GM23338 (cell line): Measurements from ENCODE around the gene OSBPL6. TPM values are rescaled to one million over a fixed set of nuclear protein-coding genes. Genes with fewer than 3 reads are reported as not detected.

ENCODE experiments used
- ATAC-seq: fragments of 200-7000 bp; cut with Tn5 transposase; 3 replicates; pipeline ENCODE4 v1.9.1; 2020
- DNase-seq: peaks from one replicate; pipeline ENCODE4 v3.0.0-alpha.2; 2015; ENCODE audit warnings: low spot score
- H2AFZ ChIP-seq: fragments of 200-600 bp; sonication (generic); 2 replicates; pipeline ENCODE4 v1.8.0; 2016; ENCODE audit warnings: antibody characterized with exemption, mild to moderate bottlenecking, moderate library complexity
- H3F3A ChIP-seq: fragments of 200-600 bp; sonication (generic); replicated peaks from 2 replicates; pipeline ENCODE4 v1.8.0; 2017; ENCODE audit warnings: antibody characterized with exemption, mixed run types, low read depth
- H3K27ac ChIP-seq: fragments of 200-600 bp; sonication (generic); 2 replicates; pipeline ENCODE4 v1.6.1; 2016; ENCODE audit warnings: low read depth
- H3K27me3 ChIP-seq: fragments of 200-600 bp; sonication (generic); 2 replicates; pipeline ENCODE4 v1.8.0; 2016; ENCODE audit warnings: mild to moderate bottlenecking, mixed run types, moderate library complexity; ENCODE audit not compliant: insufficient read depth
- H3K36me3 ChIP-seq: fragments of 200-600 bp; sonication (generic); 2 replicates; pipeline ENCODE4 v1.8.0; 2016; ENCODE audit warnings: mild to moderate bottlenecking; ENCODE audit not compliant: insufficient read depth
- H3K4me1 ChIP-seq: fragments of 200-600 bp; sonication (generic); 2 replicates; pipeline ENCODE4 v1.8.0; 2016; ENCODE audit warnings: mild to moderate bottlenecking, moderate library complexity; ENCODE audit not compliant: insufficient read depth
- H3K4me2 ChIP-seq: fragments of 200-600 bp; sonication (generic); 2 replicates; pipeline ENCODE4 v1.7.1; 2017; ENCODE audit warnings: mixed run types
- H3K4me3 ChIP-seq: fragments of 200-600 bp; sonication (generic); 2 replicates; pipeline ENCODE4 v1.6.1; 2016; ENCODE audit warnings: mixed run types
- H3K79me2 ChIP-seq: fragments of 200-600 bp; sonication (generic); replicated peaks from 2 replicates; pipeline ENCODE4 v1.8.0; 2017; ENCODE audit warnings: mild to moderate bottlenecking; ENCODE audit not compliant: insufficient read depth
- H3K9me2 ChIP-seq: fragments of 200-600 bp; sonication (generic); 2 replicates; pipeline ENCODE4 v1.8.0; 2017; ENCODE audit not compliant: insufficient read depth
- H4K20me1 ChIP-seq: fragments of 200-600 bp; sonication (generic); replicated peaks from 2 replicates; pipeline ENCODE4 v1.8.0; 2017; ENCODE audit warnings: mild to moderate bottlenecking; ENCODE audit not compliant: insufficient read depth
- H3K27ac Mint-ChIP-seq: 2 replicates; pipeline ENCODE4 v1.8.0; 2020; ENCODE audit warnings: inconsistent platforms, mild to moderate bottlenecking, moderate library complexity, mixed read lengths
- H3K27me3 Mint-ChIP-seq: 3 replicates; pipeline ENCODE4 v1.8.0; 2022; ENCODE audit warnings: low read depth, mild to moderate bottlenecking, moderate library complexity, mixed read lengths, inconsistent platforms; ENCODE audit not compliant: insufficient read depth, poor library complexity
- H3K36me3 Mint-ChIP-seq: 3 replicates; pipeline ENCODE4 v1.8.0; 2021; ENCODE audit warnings: low read depth, mild to moderate bottlenecking, inconsistent platforms, moderate library complexity, mixed read lengths
- H3K4me1 Mint-ChIP-seq: 3 replicates; pipeline ENCODE4 v1.8.0; 2020; ENCODE audit warnings: mild to moderate bottlenecking, inconsistent platforms, mixed read lengths
- H3K4me3 Mint-ChIP-seq: 3 replicates; pipeline ENCODE4 v1.8.0; 2021; ENCODE audit warnings: moderate library complexity, mild to moderate bottlenecking, inconsistent platforms, mixed read lengths
- H3K9me3 Mint-ChIP-seq: 3 replicates; pipeline ENCODE4 v1.8.0; 2020; ENCODE audit warnings: moderate library complexity, mild to moderate bottlenecking, inconsistent platforms, mixed read lengths
- CREB1 ChIP-seq: fragments of 250-450 bp; sonication (Bioruptor Pico); IDR thresholded peaks from 2 replicates; pipeline ENCODE4 v1.5.0; 2020; ENCODE audit warnings: low read depth, mild to moderate bottlenecking, moderate library complexity
- CTCF ChIP-seq, 2 experiments: fragments of 200-600 bp in 1 of 2; sonication (generic) in 1 of 2; conservative IDR thresholded peaks; 2 replicates each; pipeline versions ENCODE4 v1.5.1 to v1.6.1; 2016 to 2017; ENCODE audit warnings: antibody characterized with exemption in 2 of 2, low read depth in 2 of 2, mild to moderate bottlenecking in 2 of 2, moderate library complexity in 1 of 2
- EZH2 ChIP-seq: fragments of 200-600 bp; sonication (generic); IDR thresholded peaks from one replicate; pipeline ENCODE4 v1.8.0; 2017; ENCODE audit warnings: antibody characterized with exemption, mild to moderate bottlenecking, low read depth; ENCODE audit not compliant: unreplicated experiment
- EZH2phosphoT487 ChIP-seq: fragments of 200-600 bp; sonication (generic); IDR thresholded peaks from one replicate; pipeline ENCODE4 v1.8.1; 2018; ENCODE audit warnings: antibody characterized with exemption; ENCODE audit not compliant: unreplicated experiment
- JUNB ChIP-seq: IDR thresholded peaks from one replicate; pipeline ENCODE4 v1.6.1; 2016; ENCODE audit warnings: antibody characterized with exemption; ENCODE audit not compliant: unreplicated experiment
- NANOG ChIP-seq: IDR thresholded peaks from 2 replicates; pipeline ENCODE4 v1.6.1; 2016; ENCODE audit warnings: antibody characterized with exemption, borderline replicate concordance
- POLR2AphosphoS5 ChIP-seq: IDR thresholded peaks from 2 replicates; pipeline ENCODE4 v1.6.1; 2016; ENCODE audit warnings: antibody characterized with exemption, low read depth
- STAT1 ChIP-seq: IDR thresholded peaks from one replicate; pipeline ENCODE4 v1.6.1; 2016; ENCODE audit warnings: antibody characterized with exemption; ENCODE audit not compliant: unreplicated experiment
- ZNF114 ChIP-seq: fragments of 250-450 bp; sonication (Bioruptor Pico); IDR thresholded peaks from 2 replicates; pipeline ENCODE4 v1.5.0; 2020; ENCODE audit warnings: mild to moderate bottlenecking, moderate library complexity
- ZNF331 ChIP-seq: fragments of 250-450 bp; sonication (Bioruptor Pico); IDR thresholded peaks from 2 replicates; pipeline ENCODE4 v1.5.0; 2020; ENCODE audit warnings: low read depth, mild to moderate bottlenecking, moderate library complexity
- polyA plus RNA-seq: library from polyadenylated mRNA; unstranded; fragments of >200 nt; fragmentation: Nextera tagmentation; extraction: Ambion mirVana; gene quantifications from 2 replicates; pipeline ENCODE4 v1.2.1, GENCODE V29; 2016
- total RNA-seq: library from RNA; depleted of rRNA; stranded (reverse); fragments of >200 nt; shearing (Covaris generic); gene quantifications from 2 replicates; pipeline ENCODE4 v1.2.3, GENCODE V29; 2014

Gene OSBPL6
- total and polyA plus RNA-seq, 2 experiments from 2014 or later, result 6.0 to 8.5 TPM

GRCh38 chr2:178263159-178263860, 69.0 kb downstream of the OSBPL6 start:
- no peak for TF ChIP-seq ZNF331 (CRISPR knock-in tag)
- no peak for TF ChIP-seq JUNB
- Histone ChIP-seq H3K27ac (no peak overlapping the region), H3K4me2 (no peak overlapping the region), H2AFZ (no peak overlapping the region), H3K9me2 (no peaks in the 10 kb centered on the region), H3F3A (no peaks in the 10 kb centered on the region; the same call in 1 of the 2 replicates), H4K20me1 (no peaks in the 10 kb centered on the region), H3K36me3 (no peaks in the 10 kb centered on the region), H3K4me3 (no peak overlapping the region), H3K4me1 (no peaks in the 10 kb centered on the region), H3K79me2 (no peaks in the 10 kb centered on the region), H3K27me3 (no peaks in the 10 kb centered on the region)
- Mint-ChIP-seq H3K4me3 (no peak overlapping the region), H3K4me1 (0 out of 3 replicates have a peak, but pooled peaks cover 2% of the 10 kb centered on the region), H3K27ac (no peak overlapping the region), H3K9me3 (no peaks in the 10 kb centered on the region), H3K27me3 (no peaks in the 10 kb centered on the region), H3K36me3 (no peaks in the 10 kb centered on the region)
- ATAC-seq, result no peak
- DNase-seq, result no peak

GRCh38 chr2:178264211-178264610, 69.9 kb downstream of the OSBPL6 start:
- no peaks in the 10 kb centered on the region for H3K36me3 Mint-ChIP-seq

GRCh38 chr2:178265851-178266250, 71.5 kb downstream of the OSBPL6 start:
- H3K27ac ChIP-seq, result 0 out of 2 replicates have a peak overlapping the region, but pooled peaks have one; percentile 30
- Mint-ChIP-seq H3K36me3 (no peaks in the 10 kb centered on the region), H3K27ac (no peak overlapping the region), H3K27me3 (no peaks in the 10 kb centered on the region), H3K4me1 (peaks cover 13% of the 10 kb centered on the region), H3K4me3 (no peak overlapping the region), H3K9me3 (no peaks in the 10 kb centered on the region)
- ATAC-seq (no peak), DNase-seq (no peak)
- no peak overlapping the region for H3K4me2 ChIP-seq
- no peaks in the 10 kb centered on the region for H3K27me3 ChIP-seq
- H2AFZ ChIP-seq, result no peak overlapping the region
- H3K79me2 ChIP-seq, result no peaks in the 10 kb centered on the region
- no peaks in the 10 kb centered on the region for H4K20me1 ChIP-seq
- H3K4me3 ChIP-seq, result no peak overlapping the region
- no peaks in the 10 kb centered on the region; the same call in 1 of the 2 replicates for H3F3A ChIP-seq
- peaks cover 12% of the 10 kb centered on the region for H3K4me1 ChIP-seq
- H3K9me2 ChIP-seq, result no peaks in the 10 kb centered on the region
- no peaks in the 10 kb centered on the region for H3K36me3 ChIP-seq
- no peak for TF ChIP-seq POLR2AphosphoS5
- no peak for TF ChIP-seq JUNB
- no peak for TF ChIP-seq ZNF114 (CRISPR knock-in tag)
- no peak for TF ChIP-seq ZNF331 (CRISPR knock-in tag)
- no peak for TF ChIP-seq EZH2phosphoT487
- no peak for TF ChIP-seq EZH2
- TF ChIP-seq NANOG, result no peak
- no peak for TF ChIP-seq CTCF (conservative IDR thresholded peaks at IDR 0.05; ENCODE audit: low read depth in 2 of 2)
- no peak for TF ChIP-seq STAT1

More at GRCh38 chr2:178264211-178264610, 69.9 kb downstream of the OSBPL6 start:
- no peaks in the 10 kb centered on the region for H3K9me3 Mint-ChIP-seq
- no peak overlapping the region for H3K4me3 Mint-ChIP-seq
- Histone ChIP-seq H4K20me1 (no peaks in the 10 kb centered on the region), H3K79me2 (no peaks in the 10 kb centered on the region), H3K4me3 (no peak overlapping the region), H3K27me3 (no peaks in the 10 kb centered on the region), H3K27ac (no peak overlapping the region), H2AFZ (no peak overlapping the region), H3K36me3 (no peaks in the 10 kb centered on the region), H3K9me2 (no peaks in the 10 kb centered on the region), H3F3A (no peaks in the 10 kb centered on the region; the same call in 1 of the 2 replicates), H3K4me1 (no peaks in the 10 kb centered on the region), H3K4me2 (no peak overlapping the region)
- ATAC-seq, result no peak
- H3K4me1 Mint-ChIP-seq, result 0 out of 3 replicates have a peak, but pooled peaks cover 2% of the 10 kb centered on the region
- no peak for TF ChIP-seq ZNF331 (CRISPR knock-in tag)
- TF ChIP-seq JUNB, result no peak
- TF ChIP-seq STAT1, result no peak
- no peak for TF ChIP-seq ZNF114 (CRISPR knock-in tag)
- no peak for TF ChIP-seq POLR2AphosphoS5
- TF ChIP-seq CREB1 (CRISPR knock-in tag), result no peak
- no peak overlapping the region for H3K27ac Mint-ChIP-seq
- H3K27me3 Mint-ChIP-seq, result no peaks in the 10 kb centered on the region
- DNase-seq, result no peak
